ENCODE measurements around the gene TRMT44.
"Not testable (repeated sequence)": the region's sequence is repeated elsewhere in the genome, so short reads cannot be mapped to it uniquely, and the experiment has no call there.

The TRMT44 gene, protein sequence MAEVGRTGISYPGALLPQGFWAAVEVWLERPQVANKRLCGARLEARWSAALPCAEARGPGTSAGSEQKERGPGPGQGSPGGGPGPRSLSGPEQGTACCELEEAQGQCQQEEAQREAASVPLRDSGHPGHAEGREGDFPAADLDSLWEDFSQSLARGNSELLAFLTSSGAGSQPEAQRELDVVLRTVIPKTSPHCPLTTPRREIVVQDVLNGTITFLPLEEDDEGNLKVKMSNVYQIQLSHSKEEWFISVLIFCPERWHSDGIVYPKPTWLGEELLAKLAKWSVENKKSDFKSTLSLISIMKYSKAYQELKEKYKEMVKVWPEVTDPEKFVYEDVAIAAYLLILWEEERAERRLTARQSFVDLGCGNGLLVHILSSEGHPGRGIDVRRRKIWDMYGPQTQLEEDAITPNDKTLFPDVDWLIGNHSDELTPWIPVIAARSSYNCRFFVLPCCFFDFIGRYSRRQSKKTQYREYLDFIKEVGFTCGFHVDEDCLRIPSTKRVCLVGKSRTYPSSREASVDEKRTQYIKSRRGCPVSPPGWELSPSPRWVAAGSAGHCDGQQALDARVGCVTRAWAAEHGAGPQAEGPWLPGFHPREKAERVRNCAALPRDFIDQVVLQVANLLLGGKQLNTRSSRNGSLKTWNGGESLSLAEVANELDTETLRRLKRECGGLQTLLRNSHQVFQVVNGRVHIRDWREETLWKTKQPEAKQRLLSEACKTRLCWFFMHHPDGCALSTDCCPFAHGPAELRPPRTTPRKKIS

DNA sequence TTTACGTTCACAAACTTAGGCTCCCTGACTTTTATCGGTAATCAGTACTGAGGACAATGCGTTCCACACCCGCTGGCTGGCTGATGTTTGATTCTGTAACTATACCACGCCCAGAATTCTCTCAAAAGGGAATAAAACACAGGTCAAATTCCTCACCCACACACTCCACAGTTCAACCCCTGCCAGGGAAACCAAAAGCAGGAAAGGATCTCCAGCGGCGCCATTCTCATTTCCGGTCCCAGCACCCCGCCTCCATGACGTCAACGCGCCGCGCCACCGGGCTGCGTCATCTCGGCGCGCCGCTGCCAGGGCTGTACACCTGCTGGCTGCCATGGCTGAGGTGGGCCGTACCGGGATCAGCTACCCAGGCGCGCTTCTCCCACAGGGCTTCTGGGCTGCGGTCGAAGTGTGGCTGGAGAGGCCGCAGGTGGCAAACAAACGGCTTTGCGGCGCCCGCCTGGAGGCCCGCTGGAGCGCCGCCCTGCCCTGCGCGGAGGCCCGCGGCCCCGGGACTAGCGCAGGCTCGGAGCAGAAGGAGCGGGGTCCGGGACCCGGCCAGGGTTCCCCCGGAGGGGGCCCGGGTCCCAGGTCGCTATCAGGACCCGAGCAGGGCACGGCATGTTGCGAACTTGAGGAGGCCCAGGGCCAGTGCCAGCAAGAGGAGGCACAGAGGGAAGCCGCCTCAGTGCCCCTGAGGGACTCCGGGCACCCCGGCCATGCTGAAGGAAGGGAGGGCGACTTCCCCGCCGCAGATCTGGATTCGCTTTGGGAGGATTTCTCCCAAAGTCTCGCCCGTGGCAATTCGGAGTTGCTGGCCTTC, at the start of gene TRMT44, which contains the start of gene ACOX3:
Gene TRMT44 (plus strand): TSS at position 286 of the 820 bp plus-strand sequence. CDS start 46 bp downstream, at position 332.
Gene ACOX3 (minus strand): TSS at position 232 of the 820 bp plus-strand sequence. CDS start 24,202 bp downstream, outside the sequence.
- peak; percentile 58 for DNase-seq

DNA sequence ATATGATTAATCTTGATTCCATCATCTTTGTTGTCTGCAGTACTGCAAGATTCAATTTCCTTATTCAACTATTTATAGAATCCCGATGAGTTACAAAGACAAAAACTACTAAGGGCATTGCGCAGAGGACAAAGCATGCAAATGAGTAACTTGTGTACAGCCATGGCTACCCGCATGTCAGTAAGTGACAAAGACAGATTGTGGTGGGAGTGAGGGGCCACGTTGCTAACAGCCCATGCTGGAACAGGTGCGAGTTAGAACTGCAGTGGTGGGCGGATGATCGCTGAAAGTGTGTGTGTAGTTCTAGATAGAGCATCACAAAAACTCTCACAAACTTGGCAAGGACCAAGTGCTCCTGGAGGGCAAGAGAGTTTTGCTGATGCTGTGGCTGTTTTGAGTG, 49.5 kb upstream of the TRMT44 start:
- DNase-seq: no peak

DNA sequence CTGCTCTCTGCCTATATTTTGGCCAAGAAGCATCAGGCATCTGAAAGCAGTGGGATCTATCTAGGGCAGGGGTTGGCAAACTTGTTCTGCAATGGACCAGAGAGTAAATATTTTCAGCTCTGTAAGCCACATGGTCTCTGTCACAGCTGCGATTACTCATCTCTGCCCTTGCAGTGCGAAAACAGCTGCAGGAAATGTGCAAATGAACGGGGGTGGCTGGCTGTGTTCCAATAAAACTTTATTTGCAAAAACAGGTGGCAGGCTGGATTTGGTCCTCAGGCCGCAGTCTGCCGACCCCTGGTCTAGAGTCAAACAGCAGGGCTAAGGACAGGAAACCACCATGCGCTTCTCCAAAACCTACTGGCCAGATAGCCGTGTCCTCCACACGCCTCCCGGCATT, 48.6 kb upstream of the TRMT44 start:
- peak; percentile 39 for DNase-seq

DNA sequence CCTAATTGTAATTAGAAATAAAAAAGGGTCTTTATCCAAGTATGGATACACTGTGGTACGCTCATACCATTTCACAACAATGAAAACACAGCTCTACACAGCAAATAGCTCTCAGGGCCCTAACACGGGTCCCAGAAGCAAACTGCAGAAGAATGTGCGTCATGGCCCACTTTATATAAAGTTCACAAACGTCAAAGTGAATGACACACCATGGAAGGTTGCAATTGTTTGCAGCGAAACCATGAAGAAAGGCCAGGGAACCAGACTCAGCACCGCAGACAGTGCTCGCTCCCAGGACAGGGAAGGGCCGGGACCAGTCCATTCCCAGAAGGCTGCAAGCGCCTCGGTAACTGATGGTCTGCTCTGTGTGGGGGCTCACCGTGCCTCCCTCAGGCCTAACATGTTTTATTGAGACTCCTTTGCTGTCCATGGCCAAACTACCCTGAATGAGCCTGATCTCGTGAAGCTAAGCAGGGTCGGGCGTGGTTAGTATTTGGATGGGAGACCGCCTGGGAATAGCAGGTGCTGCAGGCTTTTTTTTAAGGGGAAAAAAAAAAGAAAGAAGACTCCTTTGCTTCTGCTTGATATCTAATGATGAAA, 47.9 kb upstream of the TRMT44 start:
- no peak for DNase-seq

DNA sequence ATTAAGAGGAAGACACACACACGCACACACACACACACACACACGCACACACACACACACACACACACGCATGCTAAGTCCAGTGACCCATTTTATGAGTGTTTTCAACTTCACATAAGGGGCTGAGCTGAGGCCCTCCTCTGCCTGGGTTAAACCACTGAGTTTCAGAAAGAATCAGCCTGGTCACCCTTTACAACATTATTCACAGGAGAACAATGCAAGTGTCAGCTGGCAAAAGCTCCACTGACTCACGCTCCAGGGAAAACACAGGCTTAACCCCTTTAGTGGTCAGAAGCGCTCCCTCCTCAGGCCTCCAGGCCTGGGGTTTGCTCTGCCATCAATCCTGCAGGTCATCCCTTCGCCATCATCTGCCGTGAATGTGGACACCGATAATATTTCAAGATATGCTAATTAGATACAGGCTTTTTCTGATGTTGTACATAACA, 47.0 kb upstream of the TRMT44 start:
- DNase-seq: no peak

DNA sequence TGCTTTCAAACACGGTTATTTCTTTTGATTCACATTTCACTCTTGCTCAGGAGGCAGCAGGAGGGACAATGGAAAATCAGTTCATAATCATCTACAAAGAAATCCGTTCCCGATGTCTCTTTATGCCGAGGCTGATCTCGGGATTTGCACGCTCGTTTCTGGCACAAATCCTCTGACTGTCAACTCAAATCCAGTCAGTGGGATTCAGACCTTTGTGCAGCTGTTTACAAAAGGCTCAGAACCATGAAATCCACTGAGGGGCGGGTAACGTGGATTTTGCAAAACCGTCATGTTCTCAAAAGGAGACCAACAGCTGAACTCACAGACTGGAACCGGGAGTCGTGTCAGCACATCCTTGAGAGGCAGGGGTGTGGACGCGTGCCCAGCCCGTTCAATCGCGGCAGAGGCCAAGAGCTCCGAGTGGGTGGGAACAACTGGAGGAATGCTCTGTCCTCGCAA, 46.5 kb upstream of the TRMT44 start:
- DNase-seq: no peak

DNA sequence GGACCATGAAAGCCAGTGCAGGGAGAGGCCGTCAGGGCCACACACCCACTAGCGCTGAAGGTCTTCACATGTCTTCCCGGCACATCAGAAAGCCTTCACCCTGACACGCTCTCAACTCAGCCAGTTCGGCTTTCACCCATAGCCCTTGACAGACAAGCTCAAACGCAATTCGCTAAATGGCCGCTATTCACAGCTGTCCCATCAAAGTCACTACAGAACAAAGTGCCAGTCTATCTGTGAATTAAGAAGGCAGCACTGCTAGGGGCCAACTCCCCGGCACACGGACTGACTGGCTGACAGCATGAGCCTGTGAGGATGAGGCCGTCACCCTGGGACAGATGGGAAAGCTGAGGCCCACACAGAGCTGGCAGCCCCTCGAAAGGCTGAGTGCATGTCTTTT, 45.8 kb upstream of the TRMT44 start:
- DNase-seq: no peak

DNA sequence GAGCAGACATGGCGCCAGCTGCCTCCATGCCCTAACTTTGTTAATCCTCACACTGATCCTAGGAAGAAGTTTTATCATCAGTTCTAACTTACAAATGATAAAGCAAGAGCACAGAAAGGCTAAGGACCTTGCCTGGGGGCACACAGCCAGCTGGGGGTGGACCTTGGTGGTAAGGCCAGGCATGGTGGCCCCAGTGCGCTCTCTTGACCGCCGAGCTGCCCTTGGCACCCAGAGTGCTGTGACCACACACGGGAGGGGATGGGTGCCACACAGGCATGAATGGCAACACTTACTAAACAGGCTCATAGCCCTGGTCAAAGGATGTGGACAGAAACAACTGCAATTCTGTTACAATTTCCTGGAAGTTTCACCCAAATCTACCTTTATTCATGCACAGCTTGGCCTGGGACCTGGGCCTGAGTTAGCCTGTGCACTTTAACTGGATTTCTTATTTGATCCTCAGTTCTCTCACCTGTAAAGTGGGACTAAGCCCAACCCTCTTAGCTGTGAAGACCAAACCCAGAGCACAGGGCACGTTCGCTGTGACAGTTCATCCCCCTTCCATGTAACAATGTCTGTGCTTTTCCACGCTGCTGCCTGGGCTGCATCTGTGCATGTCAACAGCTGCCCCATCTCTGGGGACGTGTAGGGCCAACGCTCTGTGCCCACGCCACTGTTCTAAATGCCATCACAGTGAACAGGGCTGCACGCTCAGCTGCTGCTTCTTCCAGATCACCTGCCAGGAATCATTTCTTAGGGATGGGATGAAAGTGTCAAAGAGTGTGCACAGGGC, 44.9 kb upstream of the TRMT44 start:
- no peak for DNase-seq

DNA sequence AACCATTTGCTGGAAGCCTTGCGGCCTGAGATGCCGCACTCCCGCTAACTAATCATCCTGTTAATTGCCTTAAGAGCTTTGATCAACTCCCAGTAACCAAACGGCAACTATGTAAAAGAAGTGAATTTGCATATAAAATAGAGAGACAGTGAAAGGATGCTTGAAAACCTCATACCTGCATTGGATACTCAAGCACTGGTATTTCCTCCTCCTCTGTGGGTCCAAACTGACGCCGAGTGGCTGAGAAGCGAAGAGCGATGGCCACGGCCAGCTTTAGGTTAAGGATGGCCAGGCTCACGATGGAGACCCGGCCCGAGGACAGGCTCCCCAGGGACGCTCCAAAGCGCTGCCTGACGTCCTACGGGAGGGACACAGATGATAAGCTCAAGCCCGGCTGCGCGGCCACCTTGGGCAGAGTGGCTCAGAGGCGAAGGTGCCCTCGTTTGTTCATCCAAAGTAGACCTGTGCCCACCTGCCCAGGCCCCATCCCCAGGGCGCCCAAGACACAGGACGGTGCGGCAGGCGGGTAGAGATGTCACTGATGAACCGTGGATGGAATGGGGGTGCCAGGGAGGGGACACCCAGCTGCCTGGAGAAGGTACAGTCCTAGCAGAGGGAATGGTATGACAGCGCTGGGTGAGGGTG, 43.7 kb upstream of the TRMT44 start:
- no peak for DNase-seq

DNA sequence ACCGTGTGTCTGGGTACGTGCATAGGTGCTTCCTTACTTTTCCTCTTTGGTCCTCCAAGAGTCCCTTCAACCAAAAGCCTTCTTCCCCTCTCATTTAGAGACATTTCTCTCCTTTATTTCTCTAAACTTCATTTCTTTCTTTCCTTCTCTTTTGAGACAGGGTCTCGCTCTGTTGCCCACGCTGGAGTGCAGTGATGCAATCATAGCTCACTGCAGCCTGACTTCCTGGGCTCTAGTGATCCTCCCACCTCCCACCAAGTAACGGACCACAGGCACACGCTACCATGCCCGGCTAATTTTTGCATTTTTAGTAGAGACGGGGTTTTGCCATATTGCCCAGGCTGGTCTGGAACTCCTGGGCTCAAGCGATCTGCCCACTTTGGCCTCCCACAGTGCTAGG, 42.2 kb upstream of the TRMT44 start:
- no peak for DNase-seq

DNA sequence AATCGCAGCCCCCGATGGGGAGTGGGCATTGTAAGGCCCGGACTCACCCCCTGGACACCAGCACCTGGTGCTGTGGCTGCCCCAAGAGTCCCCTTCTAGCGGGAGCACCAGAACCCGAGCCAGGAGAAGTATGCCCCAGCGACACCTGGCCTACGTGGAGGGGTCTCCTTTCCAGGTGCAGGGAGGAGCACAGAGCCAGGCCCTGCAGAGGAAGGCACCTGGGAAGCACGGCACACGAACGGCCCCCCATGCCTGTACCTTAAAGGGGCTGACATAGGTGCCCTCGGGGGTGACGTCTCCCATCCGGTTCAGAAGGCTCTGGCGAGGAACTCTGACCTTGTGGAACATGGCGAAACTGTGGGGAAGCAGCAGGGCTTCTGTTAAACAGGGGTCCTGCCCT, 41.3 kb upstream of the TRMT44 start:
- no peak for DNase-seq

DNA sequence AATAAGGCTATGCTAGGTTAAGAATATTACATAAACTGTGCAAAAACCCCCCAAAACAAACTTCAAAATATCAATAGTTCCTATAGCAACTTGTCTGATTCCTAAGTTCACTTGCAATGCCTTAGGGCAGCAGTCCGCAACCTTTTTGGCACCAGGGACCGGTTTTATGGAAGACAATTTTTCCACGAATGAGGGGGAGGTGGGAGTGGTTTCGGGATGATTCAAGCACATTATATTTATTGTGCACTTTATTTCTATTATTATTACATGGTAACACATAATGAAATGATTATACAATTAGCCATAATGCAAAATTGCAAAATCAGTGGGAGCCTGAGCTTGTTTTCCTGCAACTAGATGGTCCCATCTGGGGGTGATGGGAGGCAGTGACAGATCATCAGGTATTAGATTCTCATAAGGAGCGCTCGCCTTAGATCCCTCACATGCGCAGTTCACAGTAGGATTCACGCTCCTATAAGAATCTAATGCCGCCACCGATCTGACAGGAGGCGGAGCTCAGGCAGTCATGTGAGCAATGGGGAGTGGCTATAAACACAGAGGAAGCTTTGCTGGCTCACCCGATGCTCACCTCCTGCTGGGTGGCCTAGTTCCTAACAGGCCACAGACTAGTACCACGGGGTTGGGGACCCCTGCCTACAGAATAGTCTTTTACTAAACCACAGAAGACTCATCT, 39.8 kb upstream of the TRMT44 start:
- DNase-seq: no peak

DNA sequence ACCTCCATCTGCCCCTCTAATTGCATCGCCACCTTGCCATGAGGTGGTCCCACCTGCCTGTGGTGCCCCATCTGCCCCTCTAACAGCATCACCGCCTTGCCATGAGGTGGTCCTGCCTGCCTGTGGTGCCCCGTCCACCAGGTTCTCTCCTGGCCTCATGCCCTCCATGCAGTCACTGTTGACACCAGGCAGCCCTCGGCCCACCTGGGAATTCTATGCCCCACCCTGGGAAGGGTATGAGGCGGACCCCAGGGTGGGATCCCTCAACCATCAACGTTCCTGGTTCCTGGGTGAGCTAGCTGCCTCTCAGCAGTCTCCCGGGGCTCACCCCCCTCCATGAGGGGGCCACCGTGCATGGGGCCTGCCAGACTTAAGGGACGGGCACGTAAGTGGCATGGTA, 38.9 kb upstream of the TRMT44 start:
- DNase-seq: no peak

DNA sequence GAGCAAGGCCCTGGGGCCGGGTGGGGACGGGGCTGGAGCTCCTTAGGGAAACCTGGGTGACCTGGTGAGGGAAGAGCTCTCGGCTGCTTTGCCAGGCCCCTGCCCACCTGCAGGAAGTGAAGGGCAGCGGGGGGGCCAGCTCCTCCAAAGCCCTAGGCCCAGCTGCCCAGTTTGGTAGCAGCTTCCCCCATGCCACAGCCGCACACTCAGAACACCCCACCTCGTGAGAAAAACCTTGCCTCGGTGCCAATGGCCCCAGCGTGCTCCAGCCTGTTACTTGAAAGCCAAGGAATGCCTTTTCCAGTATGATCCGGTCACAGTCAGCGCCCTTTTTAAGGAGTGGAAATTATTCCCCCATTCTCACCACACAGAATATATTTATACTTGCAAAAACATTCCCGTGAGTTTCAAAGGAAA, 38.4 kb upstream of the TRMT44 start:
- no peak for DNase-seq

DNA sequence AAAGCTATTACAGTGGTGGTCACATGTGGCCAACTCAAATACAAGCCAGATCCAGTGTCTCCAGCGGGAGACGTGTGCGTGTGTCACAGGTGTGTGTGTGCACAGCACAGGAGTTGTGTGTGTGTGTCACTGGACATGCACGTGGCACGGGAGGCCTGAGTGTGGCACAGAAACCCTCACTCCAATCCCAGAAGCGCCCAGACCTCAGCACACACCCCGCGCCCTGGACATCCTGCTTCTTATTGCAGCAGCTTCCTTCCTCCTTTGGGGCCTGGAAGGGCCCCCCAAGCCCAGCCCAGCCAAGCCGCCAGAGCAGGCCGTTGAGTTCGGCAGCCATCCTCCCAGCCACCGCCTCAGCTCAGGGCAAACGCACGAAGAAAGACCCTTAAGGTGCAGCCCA, 37.9 kb upstream of the TRMT44 start:
- no peak for DNase-seq

DNA sequence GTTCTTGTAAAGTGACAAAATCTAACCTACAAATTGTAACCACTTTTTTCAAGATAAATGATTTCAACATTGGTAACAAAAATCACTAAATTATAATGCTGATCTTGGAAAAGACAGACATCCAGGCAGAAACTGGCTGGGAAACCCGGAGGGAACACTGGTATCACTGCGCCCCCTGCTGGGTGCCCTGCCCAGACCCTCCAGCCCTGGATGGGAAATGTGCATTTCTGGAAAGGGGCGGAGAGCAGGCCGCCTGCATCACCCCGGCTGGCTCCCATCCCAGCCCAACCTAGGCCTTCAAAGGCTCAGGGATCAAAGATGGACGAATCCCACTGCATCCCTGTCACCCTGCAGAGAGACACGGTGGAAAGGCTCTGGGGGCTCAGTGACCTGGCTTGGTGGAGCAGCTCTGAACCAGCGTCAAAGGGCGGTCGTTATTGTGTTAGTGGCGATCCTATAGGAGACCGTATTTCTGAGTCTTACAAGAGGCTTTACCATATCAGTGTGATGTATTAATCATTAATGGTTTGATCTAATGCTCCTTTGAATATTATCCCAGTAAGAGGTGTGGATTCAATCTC, 37.3 kb upstream of the TRMT44 start:
- DNase-seq: peak; percentile 31

DNA sequence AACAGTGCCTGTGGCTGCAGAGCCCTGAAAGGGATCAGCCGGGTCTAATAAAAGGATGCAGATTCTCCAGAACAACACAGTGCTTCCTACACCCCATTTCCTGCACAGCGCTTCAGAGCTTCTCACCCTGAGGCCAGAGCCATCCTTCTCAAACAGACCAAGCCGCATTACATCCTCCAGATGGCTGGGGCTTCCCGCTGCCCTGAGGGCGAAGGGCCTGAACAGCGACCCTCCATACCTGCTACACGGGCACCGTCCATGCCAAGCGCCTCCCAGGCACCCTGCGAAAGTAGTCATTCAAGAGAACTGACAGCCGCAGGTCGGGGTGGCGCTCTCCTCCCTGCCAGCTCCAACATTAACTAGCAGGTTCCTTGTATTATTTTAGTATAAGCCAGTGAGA, 36.6 kb upstream of the TRMT44 start:
- DNase-seq: no peak

DNA sequence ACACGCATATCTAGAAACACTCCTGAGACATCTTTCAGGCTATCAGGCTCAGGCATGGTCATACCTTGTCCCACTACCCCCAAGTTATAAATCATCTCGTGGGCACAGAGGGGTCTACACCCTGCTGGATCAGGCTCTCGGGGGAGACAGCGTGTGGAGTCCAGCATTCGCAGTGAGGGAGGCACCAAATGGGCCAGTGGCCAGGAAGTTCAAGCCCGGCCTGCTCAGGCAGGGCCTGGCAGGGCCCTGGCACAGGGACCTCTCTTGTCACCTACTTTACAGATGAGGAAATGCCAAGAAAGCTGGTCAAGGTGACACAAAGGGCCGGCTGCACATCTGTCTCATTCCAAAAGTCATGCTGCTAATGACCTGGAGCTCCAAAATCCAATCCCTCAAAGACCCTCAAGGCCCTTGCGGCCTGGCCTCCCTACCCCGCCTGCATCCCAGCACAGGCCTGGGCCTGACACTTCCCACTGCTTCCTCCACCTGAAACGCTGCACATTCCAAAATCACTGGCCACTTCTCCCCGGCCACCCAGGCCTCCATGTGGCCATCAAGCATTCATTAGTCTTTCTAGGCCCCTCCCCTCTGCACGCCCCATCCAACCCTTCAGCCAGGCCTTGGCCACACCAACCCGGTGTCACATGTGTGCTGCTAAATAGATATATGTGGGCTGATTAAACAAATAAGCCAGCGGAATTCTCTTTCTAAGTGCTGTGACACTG, 35.6 kb upstream of the TRMT44 start:
- DNase-seq: no peak

DNA sequence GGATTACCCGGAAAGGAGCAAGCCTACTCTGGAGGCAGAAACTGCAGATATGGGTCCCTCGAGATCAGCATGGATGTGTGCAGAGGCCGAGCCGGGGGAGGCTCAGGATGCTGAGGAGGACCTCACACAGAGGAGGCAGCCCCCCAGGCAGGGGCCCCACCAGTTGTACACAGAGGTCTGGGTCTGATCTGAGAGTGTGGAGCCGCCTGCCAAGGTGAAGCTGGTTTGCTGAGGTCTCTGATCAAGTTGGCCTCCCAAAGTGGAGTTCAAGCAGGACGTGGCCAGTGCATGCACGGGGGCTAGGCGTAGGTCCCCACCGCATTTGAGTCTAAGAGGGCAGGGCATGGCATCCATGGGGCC, 35.1 kb upstream of the TRMT44 start:
- no peak for DNase-seq

DNA sequence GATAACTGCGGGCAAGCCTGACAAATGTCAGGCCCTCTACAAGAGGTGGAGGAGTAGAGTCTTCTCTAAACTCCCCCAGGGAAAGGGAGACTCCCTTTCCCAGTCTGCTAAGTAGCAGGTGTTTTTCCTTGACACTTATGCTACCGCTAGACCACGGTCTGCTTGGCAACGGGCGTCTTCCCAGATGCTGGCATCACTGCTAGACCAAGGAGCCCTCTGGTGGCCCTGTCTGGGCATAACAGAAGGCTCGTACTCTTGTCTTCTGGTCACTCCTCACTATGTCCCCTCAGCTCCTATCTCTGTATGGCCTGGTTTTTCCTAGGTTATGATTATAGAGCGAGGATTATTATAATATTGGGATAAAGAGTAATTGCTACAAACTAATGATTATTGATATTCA, 33.7 kb upstream of the TRMT44 start:
- not testable (repeated sequence) for DNase-seq
